Amygdala (tissue), 56 donors: ENCODE measurements around the gene FCRL6.

Experiments
- DNase-seq, 56 donors: peaks; one replicate each; lab custom pipeline; 2025; lab: John Stamatoyannopoulos, UW

Gene FCRL6

DNA sequence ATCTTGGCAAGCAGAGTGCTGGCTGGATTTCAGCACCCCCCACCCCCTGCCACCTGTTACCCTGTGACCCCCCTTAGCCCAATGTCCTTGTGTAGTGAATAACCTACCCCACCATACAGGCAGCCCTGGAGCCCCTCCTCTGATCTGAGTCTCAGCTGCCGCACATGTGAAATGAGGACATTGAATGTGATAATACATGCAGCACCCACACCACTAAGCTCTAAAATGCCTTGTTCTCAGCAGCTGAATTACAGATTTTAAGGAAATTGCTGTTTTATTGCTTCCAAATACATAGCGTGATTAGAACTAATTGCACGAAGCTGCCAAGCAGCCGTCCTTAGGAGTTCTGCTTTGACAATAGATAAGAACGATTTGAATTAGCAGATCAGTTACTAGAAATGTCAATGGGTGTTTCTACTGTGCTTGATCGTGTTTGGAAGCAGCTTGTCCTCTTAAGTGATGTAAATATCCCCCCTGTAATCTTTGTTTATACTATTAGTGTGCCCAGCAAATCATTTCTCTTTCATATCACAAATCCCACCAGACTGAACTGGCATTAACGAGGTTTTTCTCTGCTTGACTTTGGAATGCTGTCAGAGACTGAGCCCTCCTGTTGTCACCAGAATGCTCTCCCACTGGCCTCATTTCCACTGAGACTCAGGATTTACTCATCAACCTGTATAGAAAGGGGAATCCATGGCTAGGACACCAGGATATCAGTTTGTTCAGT lies 29.4 kb downstream of the FCRL6 start:
- peak in 2 of 56 donors; percentile 4 to 14 for DNase-seq

- DNase-seq: no peak
These were observed 30.1 kb downstream of the FCRL6 start for GRCh38 chr1:159832309-159832708.

DNA sequence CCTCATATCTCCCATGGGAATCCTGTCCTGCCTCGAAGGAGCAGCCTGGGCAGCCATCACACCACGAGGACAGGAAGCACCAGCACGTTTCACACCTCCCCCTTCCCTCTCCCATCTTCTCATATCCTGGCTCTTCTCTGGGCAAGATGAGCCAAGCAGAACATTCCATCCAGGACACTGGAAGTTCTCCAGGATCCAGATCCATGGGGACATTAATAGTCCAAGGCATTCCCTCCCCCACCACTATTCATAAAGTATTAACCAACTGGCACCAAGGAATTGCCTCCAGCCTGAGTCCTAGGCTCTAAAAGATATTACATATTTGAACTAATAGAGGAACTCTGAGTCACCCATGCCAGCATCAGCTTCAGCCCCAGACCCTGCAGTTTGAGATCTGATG lies 33.2 kb downstream of the FCRL6 start:
- DNase-seq: no peak

DNA sequence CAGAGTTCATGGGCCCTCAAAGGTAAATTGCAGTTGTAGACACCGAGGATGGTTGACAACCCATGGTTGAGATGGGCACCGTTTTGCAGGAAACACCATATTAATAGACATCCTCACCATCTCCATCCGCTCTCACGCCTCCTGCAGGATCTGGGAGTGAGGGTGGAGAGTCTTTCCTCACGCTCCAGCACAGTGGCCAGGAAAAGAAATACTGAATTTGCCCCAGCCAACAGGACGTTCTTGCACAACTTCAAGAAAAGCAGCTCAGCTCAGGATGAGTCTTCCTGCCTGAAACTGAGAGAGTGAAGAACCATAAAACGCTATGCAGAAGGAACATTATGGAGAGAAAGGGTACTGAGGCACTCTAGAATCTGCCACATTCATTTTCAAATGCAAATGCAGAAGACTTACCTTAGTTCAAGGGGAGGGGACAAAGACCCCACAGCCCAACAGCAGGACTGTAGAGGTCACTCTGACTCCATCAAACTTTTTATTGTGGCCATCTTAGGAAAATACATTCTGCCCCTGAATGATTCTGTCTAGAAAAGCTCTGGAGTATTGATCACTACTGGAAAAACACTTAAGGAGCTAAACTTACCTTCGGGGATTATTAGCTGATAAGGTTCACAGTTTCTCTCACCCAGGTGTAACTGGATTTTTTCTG lies 33.8 kb downstream of the FCRL6 start:
- DNase-seq: no peak

GRCh38 chr1:159838715-159839114 lies 36.6 kb downstream of the FCRL6 start:
- DNase-seq: no peak

DNA sequence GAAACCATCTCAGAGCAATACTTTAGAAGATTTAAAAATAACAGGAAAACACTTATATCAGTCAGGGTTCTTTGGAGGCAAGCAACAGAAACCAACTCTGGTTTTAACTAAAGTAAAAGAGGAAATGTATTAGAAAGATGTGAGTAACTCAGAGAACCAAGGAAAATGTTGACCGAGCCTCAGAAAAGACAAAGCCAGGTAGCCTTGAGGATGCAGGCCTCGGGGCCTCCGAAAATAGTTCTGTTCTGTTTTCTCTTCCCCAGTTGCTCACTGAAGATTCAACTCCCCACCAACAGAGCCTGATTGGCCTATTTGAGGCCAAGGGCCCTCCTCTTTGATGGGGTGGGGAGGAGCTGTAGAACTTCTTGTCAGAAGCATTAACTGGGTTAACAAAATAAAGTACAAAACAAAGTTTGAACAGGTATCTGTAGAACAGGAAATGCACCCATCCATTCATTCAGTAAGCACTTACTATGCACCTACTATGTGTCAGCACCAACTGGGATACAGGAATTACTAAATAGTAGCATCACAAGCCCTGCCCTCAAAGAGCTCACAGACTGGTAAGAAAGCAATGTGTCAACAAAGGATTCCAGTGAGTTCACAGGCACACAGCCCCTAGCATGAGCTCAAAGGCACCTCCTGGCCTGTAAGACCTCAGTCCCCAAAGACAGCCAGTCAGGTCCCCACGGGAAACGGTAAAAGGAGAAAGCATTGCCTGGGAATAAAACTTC lies 37.1 kb downstream of the FCRL6 start:
- no peak for DNase-seq

GRCh38 chr1:159841749-159842148 lies 39.6 kb downstream of the FCRL6 start:
- no peak for DNase-seq

DNA sequence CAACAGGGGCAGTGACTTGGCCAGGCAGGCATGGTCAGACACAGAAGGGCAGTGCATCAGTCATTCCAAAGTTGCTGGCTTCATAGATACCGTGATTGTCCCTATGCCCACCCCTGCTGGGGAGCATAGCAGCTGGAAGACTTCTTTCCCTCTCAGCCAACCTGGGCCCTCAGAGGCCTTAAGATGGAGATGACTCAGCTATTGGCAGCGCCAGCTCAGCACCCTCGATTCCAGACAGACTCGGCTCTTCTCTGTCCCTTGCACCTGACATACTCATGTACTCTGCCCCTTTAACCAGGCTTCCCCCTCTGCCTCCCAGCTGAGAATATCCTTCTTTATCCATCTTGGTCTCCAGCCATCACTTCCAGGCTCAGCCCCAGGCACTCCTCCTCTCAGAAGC lies 41.3 kb downstream of the FCRL6 start:
- DNase-seq: no peak

GRCh38 chr1:159845751-159846629 lies 43.8 kb downstream of the FCRL6 start:
- DNase-seq: no peak

DNA sequence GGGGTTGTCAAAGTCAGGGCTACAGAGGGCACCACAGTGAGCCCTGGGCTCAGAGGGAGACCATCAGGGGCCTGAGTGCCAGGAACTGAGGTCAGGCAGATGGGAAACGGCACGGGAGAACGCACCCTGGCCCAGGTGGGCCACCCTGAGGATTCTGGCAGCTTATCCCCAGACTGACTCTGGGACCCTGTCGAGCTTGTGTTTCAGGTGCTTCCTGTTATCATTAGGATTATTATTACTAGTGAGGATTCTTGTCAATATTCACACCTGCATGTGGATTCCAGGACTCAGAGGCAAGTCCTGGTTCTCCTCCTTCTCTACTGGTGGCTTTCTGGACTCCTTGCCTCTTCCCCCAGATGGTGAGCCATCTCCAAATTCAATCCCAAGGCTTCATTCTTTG lies 45.1 kb downstream of the FCRL6 start:
- no peak for DNase-seq

DNA sequence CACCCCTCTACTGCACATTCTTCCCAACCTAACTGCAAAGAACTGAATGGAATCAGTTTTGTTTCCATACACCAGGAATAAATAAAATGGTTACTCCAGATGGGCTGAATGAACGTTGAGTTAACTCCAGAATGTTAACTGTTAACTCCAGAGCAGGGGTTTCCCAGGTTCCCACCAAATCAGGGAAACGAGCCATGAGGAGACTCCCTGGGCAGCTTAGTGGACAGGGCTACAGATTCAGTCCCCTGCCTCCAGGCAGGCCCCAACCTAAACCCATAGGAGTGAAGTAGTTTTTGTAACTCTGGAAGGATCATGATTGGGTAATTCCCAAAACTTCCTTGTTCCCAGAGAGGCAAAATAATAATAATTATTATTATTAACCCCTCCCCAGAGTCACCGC lies 46.2 kb downstream of the FCRL6 start:
- DNase-seq: no peak

DNA sequence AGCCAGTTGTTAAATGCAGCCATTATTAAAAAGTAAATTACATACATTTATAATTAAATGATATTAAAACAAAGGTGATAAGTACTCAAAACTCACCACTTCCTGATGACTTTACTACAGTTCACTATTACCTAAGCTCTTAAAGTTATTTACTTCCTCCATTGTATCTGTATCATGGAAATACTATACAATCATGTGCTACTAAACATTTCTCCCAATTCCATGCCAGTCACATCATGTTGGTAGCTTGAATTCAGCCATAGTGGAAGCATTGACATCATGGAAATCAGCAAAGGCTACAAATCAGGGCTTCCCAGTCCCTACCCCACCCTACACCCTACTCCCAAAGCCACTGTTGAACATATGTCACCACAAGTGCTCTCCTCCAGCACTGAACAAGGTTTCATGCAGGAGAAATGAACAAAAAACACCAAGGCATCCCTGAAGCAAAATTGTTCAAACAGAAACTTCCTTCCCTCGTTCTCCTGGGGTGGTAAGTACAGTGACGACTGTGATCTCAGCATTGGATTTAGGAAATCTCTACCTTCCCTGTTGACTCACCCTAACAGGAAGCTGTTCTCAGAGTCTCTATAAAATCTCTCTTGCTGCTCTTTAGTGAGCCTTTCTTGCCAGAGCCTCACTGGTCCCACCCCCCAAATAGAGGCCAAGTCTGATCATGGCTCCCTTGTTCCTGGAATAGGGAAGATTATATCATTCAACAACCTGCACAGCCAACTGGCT lies 47.6 kb downstream of the FCRL6 start:
- DNase-seq: no peak

DNA sequence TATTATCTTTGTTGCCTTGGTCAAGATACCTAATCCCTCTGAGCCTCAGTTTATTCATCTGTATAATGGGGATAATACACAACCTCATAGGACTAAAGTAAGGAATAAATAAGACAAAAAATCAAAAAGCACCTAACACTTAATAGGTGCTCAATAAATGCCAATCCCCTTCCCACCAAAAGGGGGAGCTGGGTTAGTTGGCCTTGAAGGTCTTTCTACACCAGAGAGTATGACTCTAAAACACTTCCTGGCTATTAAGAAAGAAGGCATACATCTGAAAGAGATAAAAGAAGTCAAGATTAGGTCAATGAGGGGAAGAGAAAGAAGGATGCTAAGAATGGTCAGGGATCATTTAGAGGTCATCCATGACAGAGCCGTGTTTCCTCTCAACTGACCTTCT lies 49.2 kb downstream of the FCRL6 start:
- no peak for DNase-seq

DNA sequence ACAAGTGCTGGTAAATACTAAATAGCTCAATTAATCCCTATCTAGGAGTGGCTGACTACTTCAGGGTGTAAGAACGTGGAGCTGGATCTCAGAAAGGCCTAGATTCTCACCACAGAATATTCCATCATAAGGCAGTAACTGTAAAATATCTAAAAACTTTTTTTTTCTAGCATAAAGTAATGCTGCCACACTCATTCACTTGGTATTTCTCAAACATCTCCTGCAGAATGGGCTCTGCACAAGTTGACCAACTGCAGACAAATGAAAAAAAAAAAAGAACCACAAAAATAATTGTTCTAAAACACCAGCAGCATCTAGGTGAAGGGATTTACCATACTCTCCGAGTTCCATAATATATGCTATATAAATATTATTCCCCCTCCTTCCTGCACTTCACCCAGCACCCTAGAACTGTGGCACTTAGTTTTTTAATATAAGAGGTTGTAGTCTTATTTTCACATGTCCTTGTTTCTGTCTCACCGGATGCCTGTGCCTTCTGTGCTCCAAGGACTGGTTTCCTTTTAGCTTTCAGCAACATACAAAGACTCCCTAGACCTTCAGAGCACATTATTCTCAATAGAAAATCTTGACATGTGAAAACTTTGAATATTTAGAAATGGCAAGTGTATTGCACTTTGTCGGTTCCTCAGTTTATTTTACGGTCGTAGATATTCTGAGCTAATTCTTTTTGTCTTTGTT lies 51.4 kb downstream of the FCRL6 start:
- DNase-seq: no peak

- peak in 43 of 56 donors; percentile 12 to 74 (median 48) for DNase-seq
These were observed 52.0 kb downstream of the FCRL6 start for GRCh38 chr1:159854116-159854692.

DNA sequence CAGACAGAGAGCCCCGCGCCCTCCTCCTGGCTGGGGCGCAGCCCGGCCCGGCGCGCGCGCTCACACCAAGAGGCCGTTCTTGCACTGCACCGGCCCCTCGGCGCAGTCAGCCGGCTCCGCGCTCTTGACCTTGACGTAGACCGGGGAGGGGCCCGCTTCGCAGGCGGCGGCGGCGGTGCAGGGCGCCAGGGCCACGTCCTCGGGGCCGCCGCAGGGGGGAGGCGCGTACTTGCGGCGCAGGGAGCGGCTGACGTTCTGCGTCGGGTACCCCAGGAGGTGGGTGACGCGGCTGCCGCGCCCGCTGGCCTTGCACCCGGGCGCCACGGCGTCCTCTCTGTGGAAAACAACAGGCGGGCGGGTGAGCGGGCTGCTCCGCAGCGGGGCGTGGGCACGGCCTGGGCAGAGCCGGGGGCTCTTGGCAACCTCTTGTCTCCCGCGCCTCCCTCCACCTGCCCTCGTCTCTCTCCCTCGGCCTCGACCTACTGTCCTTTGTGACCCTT lies 52.6 kb downstream of the FCRL6 start:
- DNase-seq: peak in 53 of 56 donors; percentile 8 to 86 (median 56)

DNA sequence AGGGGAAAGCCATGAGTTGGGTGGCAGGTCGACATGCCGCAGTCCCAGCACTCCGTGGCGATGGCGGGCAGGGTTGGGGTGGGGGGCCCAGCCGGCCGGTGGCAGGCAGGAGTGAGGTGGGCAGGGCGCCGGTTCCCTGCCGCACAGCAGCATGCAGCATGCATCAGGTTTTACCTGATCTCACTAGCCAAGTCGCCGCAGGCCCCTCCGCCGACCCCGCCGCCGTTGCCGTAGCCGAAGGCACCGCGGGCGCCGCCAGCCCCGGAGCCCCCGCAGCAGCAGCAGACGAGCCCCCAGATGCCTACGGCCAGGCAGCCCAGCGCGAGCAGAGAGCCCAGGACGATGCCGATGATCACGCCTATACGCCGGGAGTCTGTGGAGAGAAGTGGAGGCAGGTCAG lies 53.5 kb downstream of the FCRL6 start:
- DNase-seq: no peak

DNA sequence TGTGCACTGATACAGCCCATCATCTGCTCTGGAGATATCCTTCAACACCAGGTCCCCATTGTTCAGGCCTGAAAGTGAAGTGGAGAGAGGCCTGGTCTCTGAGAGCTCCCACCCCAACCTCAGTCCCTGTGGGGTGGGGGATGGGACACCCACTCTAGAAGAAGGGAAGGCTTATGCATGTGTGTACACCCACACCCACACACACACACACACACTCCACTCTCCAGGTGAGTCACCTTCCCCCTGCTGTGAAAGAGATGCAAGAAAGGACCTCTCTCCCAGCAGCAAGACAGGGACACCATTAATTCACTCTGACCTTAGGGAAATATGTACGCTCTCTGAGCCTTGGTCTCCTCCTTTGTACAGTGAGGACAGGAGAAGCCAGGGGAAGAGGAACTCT lies 54.4 kb downstream of the FCRL6 start:
- DNase-seq: no peak

DNA sequence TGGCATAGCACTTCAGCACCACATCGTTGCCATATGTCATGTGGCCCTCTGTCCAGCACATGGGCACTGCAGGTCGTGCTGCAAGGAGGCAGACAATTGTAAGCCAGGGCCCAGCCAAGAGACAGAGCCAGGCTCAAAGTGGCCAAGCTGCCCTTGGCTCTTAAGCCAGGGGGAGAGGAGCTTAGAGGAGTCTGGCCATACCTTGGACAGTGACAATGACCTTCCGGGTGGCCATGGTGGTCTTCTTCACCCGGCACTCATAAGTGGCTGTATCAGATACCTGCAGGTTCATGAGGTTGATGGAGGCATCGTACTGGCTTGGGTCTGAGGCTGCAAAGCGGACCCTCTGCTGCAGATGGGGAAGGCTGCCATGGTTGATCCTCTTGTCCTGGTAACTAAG lies 55.7 kb downstream of the FCRL6 start:
- DNase-seq: no peak
